ENCODE measurements around the gene OSMR. TPM values are rescaled to one million over a fixed set of nuclear protein-coding genes. Genes with fewer than 3 reads are reported as not detected.

The OSMR gene
- total and polyA plus RNA-seq, 2 of the 13 experiments (the other 11 are each of a cell fraction or from before 2014, with no cell fraction given): 21.3 to 86.5 TPM

DNA sequence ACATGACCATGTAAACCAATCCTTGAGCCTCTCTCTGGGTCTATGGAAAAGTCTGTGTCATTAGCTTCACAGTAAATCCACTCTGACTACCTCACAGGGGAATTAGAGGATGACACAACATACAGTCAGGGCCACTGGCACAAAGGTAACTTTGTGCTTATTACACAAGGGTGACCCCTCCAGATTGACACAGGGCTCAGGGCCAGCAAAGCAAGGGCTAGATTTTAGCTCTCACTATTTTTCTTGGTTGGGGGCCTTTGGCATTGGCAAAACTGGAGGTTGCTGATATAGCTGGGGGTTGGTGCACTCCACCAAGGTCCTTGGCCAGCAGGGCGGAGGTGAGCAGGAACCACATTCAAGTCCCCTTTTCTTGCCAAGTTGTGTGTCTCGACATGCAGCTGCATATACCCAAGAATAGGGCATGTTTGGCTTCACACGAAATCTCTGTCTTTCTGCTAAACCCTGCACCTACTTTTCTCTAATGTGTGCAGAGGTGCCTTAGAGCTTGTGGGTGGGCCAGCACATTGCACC, 15.2 kb upstream of the OSMR start (continued):
- TF ChIP-seq, protein P1, sequence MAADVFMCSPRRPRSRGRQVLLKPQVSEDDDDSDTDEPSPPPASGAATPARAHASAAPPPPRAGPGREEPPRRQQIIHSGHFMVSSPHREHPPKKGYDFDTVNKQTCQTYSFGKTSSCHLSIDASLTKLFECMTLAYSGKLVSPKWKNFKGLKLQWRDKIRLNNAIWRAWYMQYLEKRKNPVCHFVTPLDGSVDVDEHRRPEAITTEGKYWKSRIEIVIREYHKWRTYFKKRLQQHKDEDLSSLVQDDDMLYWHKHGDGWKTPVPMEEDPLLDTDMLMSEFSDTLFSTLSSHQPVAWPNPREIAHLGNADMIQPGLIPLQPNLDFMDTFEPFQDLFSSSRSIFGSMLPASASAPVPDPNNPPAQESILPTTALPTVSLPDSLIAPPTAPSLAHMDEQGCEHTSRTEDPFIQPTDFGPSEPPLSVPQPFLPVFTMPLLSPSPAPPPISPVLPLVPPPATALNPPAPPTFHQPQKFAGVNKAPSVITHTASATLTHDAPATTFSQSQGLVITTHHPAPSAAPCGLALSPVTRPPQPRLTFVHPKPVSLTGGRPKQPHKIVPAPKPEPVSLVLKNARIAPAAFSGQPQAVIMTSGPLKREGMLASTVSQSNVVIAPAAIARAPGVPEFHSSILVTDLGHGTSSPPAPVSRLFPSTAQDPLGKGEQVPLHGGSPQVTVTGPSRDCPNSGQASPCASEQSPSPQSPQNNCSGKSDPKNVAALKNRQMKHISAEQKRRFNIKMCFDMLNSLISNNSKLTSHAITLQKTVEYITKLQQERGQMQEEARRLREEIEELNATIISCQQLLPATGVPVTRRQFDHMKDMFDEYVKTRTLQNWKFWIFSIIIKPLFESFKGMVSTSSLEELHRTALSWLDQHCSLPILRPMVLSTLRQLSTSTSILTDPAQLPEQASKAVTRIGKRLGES (CRISPR knock-in tag; IDR thresholded peaks at IDR 0.05; ENCODE audit: borderline replicate concordance): no peak
- TF ChIP-seq, protein P2, sequence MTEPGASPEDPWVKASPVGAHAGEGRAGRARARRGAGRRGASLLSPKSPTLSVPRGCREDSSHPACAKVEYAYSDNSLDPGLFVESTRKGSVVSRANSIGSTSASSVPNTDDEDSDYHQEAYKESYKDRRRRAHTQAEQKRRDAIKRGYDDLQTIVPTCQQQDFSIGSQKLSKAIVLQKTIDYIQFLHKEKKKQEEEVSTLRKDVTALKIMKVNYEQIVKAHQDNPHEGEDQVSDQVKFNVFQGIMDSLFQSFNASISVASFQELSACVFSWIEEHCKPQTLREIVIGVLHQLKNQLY (CRISPR knock-in tag; IDR thresholded peaks at IDR 0.05): peak; percentile 45; the same call in 1 of the 2 replicates
- TF ChIP-seq RFX5 (IDR thresholded peaks at IDR 0.05; ENCODE audit: low read depth, low read length) (0 out of 2 replicates have a peak, but pooled peaks have one; percentile 11), TBX3 (IDR thresholded peaks at IDR 0.05; ENCODE audit: borderline replicate concordance) (peak; percentile 16; the same call in 1 of the 2 replicates), ZNF598 (CRISPR knock-in tag; IDR thresholded peaks at IDR 0.05; ENCODE audit: borderline replicate concordance) (no peak), PTBP1 (IDR thresholded peaks at IDR 0.05; ENCODE audit: low read depth, low read length, poor library complexity, severe bottlenecking) (no peak), SP5 (CRISPR knock-in tag; IDR thresholded peaks at IDR 0.05; ENCODE audit: borderline replicate concordance, low read depth) (peak; percentile 13; the same call in 1 of the 2 replicates), NR2C2 (CRISPR knock-in tag; IDR thresholded peaks at IDR 0.05; ENCODE audit: borderline replicate concordance) (peak; percentile 49), NRL (CRISPR knock-in tag; IDR thresholded peaks at IDR 0.05; ENCODE audit: borderline replicate concordance) (no peak), POGZ (CRISPR knock-in tag; IDR thresholded peaks at IDR 0.05) (peak; percentile 83), ZNF776 (CRISPR knock-in tag; IDR thresholded peaks at IDR 0.05) (no peak), GATAD2A (CRISPR knock-in tag; IDR thresholded peaks at IDR 0.05) (peak; percentile 94), TBL1XR1 (IDR thresholded peaks at IDR 0.05; ENCODE audit: borderline replicate concordance, low read length, partially characterized antibody) (peak; percentile 95), NCOA2 (CRISPR knock-in tag; IDR thresholded peaks at IDR 0.05) (peak; percentile 87), ZKSCAN8 (CRISPR knock-in tag; IDR thresholded peaks at IDR 0.05; ENCODE audit: borderline replicate concordance) (peak; percentile 80; the same call in 1 of the 2 replicates)
- TF ChIP-seq, protein P3, sequence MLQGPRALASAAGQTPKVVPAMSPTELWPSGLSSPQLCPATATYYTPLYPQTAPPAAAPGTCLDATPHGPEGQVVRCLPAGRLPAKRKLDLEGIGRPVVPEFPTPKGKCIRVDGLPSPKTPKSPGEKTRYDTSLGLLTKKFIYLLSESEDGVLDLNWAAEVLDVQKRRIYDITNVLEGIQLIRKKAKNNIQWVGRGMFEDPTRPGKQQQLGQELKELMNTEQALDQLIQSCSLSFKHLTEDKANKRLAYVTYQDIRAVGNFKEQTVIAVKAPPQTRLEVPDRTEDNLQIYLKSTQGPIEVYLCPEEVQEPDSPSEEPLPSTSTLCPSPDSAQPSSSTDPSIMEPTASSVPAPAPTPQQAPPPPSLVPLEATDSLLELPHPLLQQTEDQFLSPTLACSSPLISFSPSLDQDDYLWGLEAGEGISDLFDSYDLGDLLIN (CRISPR knock-in tag; IDR thresholded peaks at IDR 0.05; ENCODE audit: borderline replicate concordance): no peak
- TF ChIP-seq, protein P4, sequence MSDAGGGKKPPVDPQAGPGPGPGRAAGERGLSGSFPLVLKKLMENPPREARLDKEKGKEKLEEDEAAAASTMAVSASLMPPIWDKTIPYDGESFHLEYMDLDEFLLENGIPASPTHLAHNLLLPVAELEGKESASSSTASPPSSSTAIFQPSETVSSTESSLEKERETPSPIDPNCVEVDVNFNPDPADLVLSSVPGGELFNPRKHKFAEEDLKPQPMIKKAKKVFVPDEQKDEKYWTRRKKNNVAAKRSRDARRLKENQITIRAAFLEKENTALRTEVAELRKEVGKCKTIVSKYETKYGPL (CRISPR knock-in tag; IDR thresholded peaks at IDR 0.05): 0 out of 2 replicates have a peak, but pooled peaks have one; percentile 51
- TF ChIP-seq, protein P5, sequence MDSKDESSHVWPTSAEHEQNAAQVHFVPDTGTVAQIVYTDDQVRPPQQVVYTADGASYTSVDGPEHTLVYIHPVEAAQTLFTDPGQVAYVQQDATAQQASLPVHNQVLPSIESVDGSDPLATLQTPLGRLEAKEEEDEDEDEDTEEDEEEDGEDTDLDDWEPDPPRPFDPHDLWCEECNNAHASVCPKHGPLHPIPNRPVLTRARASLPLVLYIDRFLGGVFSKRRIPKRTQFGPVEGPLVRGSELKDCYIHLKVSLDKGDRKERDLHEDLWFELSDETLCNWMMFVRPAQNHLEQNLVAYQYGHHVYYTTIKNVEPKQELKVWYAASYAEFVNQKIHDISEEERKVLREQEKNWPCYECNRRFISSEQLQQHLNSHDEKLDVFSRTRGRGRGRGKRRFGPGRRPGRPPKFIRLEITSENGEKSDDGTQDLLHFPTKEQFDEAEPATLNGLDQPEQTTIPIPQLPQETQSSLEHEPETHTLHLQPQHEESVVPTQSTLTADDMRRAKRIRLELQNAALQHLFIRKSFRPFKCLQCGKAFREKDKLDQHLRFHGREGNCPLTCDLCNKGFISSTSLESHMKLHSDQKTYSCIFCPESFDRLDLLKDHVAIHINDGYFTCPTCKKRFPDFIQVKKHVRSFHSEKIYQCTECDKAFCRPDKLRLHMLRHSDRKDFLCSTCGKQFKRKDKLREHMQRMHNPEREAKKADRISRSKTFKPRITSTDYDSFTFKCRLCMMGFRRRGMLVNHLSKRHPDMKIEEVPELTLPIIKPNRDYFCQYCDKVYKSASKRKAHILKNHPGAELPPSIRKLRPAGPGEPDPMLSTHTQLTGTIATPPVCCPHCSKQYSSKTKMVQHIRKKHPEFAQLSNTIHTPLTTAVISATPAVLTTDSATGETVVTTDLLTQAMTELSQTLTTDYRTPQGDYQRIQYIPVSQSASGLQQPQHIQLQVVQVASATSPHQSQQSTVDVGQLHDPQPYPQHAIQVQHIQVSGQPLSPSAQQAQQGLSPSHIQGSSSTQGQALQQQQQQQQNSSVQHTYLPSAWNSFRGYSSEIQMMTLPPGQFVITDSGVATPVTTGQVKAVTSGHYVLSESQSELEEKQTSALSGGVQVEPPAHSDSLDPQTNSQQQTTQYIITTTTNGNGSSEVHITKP (CRISPR knock-in tag; IDR thresholded peaks at IDR 0.05; ENCODE audit: low read depth): peak; percentile 60; the same call in 1 of the 2 replicates
- TF ChIP-seq, protein P6, sequence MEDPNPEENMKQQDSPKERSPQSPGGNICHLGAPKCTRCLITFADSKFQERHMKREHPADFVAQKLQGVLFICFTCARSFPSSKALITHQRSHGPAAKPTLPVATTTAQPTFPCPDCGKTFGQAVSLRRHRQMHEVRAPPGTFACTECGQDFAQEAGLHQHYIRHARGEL (CRISPR knock-in tag; IDR thresholded peaks at IDR 0.05): no peak
